GM23248 (cell line): ENCODE measurements around the gene MEX3B. TPM values are rescaled to one million over a fixed set of nuclear protein-coding genes. Genes with fewer than 3 reads are reported as not detected.

Experiments used
- DNase-seq: peaks from one replicate; pipeline ENCODE4 v3.0.0-alpha.2; 2015
- H2AFZ ChIP-seq: fragments of 200-600 bp; sonication (generic); 2 replicates; pipeline ENCODE4 v1.6.1; 2016; ENCODE audit warnings: antibody characterized with exemption
- H3F3A ChIP-seq: fragments of 200-600 bp; sonication (generic); 2 replicates; pipeline ENCODE4 v1.6.1; 2016; ENCODE audit warnings: mild to moderate bottlenecking, antibody characterized with exemption, mixed run types; ENCODE audit not compliant: insufficient read depth
- H3K27ac ChIP-seq: fragments of 200-600 bp; sonication (generic); 2 replicates; pipeline ENCODE4 v1.5.1; 2016; ENCODE audit warnings: mild to moderate bottlenecking
- H3K27me3 ChIP-seq: fragments of 200-600 bp; sonication (generic); replicated peaks from 2 replicates; pipeline ENCODE4 v1.6.1; 2016; ENCODE audit warnings: mild to moderate bottlenecking; ENCODE audit not compliant: insufficient read depth
- H3K36me3 ChIP-seq: fragments of 200-600 bp; sonication (generic); 2 replicates; pipeline ENCODE4 v1.6.1; 2016; ENCODE audit warnings: low read depth, mild to moderate bottlenecking
- H3K4me1 ChIP-seq: fragments of 200-600 bp; sonication (generic); 2 replicates; pipeline ENCODE4 v1.6.1; 2016; ENCODE audit warnings: mild to moderate bottlenecking; ENCODE audit not compliant: insufficient read depth
- H3K4me2 ChIP-seq: fragments of 200-600 bp; sonication (generic); one replicate; pipeline ENCODE4 v1.6.1; 2016; ENCODE audit warnings: mild to moderate bottlenecking; ENCODE audit not compliant: unreplicated experiment
- H3K4me3 ChIP-seq: fragments of 200-600 bp; sonication (generic); 2 replicates; pipeline ENCODE4 v1.5.1; 2016; ENCODE audit warnings: mild to moderate bottlenecking
- H3K79me2 ChIP-seq: fragments of 200-600 bp; sonication (generic); 2 replicates; pipeline ENCODE4 v1.6.1; 2016; ENCODE audit warnings: mild to moderate bottlenecking; ENCODE audit not compliant: insufficient read depth
- H3K9ac ChIP-seq: fragments of 200-600 bp; sonication (generic); 2 replicates; pipeline ENCODE4 v1.6.1; 2016; ENCODE audit warnings: mild to moderate bottlenecking
- H3K9me2 ChIP-seq: fragments of 200-600 bp; sonication (generic); 2 replicates; pipeline ENCODE4 v1.6.1; 2016; ENCODE audit warnings: mixed run types, mild to moderate bottlenecking, moderate library complexity; ENCODE audit not compliant: insufficient read depth
- H3K9me3 ChIP-seq: fragments of 200-600 bp; sonication (generic); one replicate; pipeline ENCODE4 v1.6.1; 2017; ENCODE audit warnings: low read depth
- H4K20me1 ChIP-seq: fragments of 200-600 bp; sonication (generic); 2 replicates; pipeline ENCODE4 v1.6.0; 2016; ENCODE audit not compliant: insufficient read depth
- EZH2 ChIP-seq: fragments of 200-600 bp; sonication (generic); IDR thresholded peaks from 2 replicates; pipeline ENCODE4 v1.6.1; 2018; ENCODE audit warnings: antibody characterized with exemption, mild to moderate bottlenecking; ENCODE audit not compliant: insufficient read depth, poor library complexity, severe bottlenecking
- EZH2phosphoT487 ChIP-seq: fragments of 200-600 bp; sonication (generic); IDR thresholded peaks from 2 replicates; pipeline ENCODE4 v1.6.1; 2018; ENCODE audit warnings: antibody characterized with exemption, moderate library complexity, mild to moderate bottlenecking, low read depth; ENCODE audit not compliant: insufficient read depth
- WGBS, 2 experiments: methylation state at CpG; one replicate each; pipeline ENCODE4 v1.1.6; 2015 to 2017; ENCODE audit warnings: low lambda C conversion rate in 2 of 2, low coverage in 1 of 2; ENCODE audit errors: missing lambda C conversion rate in 2 of 2; 5-methylcytosine and 5-hydroxymethylcytosine counted together
- in situ Hi-C: fragments of 300-500 bp; cut with MboI; formaldehyde crosslinking; loops from 2 replicates; pipeline ENCODE4 v1.15.0; 2020
- polyA plus RNA-seq: library from polyadenylated mRNA; unstranded; fragments of >200 nt; fragmentation: Nextera tagmentation; extraction: Ambion mirVana; gene quantifications from 2 replicates; pipeline ENCODE4 v1.2.1, GENCODE V29; 2016
- total RNA-seq: library from RNA; depleted of rRNA; stranded (reverse); fragments of >200 nt; shearing (Covaris generic); gene quantifications from 2 replicates; pipeline ENCODE4 v1.2.3, GENCODE V29; 2014

MEX3B gene
- total and polyA plus RNA-seq, 2 experiments from 2014 or later = 5.3 to 13.3 TPM

DNA sequence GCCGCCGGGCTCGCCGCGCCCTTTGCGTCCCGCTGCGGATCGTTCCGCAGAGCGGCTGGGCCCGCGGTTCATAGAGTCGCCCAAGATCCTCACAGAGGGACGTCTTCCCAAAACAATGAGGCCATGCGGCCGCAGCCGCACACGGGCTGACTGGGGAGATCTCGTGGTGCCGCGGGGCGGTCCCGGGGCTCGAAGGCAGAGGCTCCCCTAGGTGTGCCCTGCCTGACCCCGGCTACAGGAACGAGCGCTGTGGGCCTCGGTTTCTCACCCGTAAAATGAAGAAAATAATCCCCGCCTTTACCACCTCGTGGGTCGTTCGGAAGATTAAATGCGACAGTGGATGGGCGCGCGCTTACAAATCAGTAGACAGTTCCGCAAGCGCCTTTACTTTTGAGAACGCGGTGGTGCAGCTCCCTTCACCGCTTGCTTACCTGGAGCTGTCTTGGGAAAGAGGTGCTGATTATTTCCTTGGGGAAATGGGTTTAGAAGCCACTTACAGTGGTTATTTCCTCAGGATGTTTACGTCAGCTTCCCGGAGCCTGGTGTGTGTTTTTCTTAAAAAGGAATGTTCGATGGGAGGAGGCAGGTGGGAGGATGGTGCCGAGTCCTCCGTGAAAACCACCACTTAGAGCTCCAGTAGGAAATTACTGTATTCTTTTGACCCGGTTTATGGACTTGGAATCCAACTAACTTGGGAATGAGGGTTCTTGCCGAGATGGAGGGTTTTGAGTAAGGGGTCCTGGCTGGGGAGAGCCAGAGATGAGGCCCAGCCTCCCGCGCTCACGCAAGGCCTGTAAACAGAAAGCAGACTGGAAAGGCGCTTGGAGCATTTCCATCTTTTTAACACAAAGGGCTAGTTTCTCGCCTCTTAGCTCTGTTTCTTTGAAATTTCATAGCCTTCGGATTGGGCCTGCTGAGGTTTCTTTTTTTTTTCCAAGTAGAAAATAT, 1.9 kb upstream of the MEX3B start:
- 14 to 15% methylated on average over 49 to 56 of the region's 56 CpGs for WGBS, 2 experiments
- in situ Hi-C loops = no loop called here
- Histone ChIP-seq H3K9ac (peak overlapping the region; percentile 88), H3K4me2 (peak overlapping the region; percentile 75), H3K9me2 (no peaks in the 10 kb centered on the region), H3K27me3 (0 out of 2 replicates have a peak, but pooled peaks cover 10% of the 10 kb centered on the region), H3K9me3 (no peaks in the 10 kb centered on the region), H3K4me3 (peak overlapping the region; percentile 95), H3K79me2 (peaks cover 14% of the 10 kb centered on the region), H3K4me1 (peaks cover 2% of the 10 kb centered on the region; the same call in 1 of the 2 replicates), H3F3A (peaks cover 6% of the 10 kb centered on the region; the same call in 1 of the 2 replicates), H3K27ac (no peak overlapping the region), H2AFZ (peak overlapping the region; percentile 85), H3K36me3 (no peaks in the 10 kb centered on the region), H4K20me1 (no peaks in the 10 kb centered on the region)
- no peak for TF ChIP-seq EZH2phosphoT487
- no peak for TF ChIP-seq EZH2
- peak; percentile 44 for DNase-seq

DNA sequence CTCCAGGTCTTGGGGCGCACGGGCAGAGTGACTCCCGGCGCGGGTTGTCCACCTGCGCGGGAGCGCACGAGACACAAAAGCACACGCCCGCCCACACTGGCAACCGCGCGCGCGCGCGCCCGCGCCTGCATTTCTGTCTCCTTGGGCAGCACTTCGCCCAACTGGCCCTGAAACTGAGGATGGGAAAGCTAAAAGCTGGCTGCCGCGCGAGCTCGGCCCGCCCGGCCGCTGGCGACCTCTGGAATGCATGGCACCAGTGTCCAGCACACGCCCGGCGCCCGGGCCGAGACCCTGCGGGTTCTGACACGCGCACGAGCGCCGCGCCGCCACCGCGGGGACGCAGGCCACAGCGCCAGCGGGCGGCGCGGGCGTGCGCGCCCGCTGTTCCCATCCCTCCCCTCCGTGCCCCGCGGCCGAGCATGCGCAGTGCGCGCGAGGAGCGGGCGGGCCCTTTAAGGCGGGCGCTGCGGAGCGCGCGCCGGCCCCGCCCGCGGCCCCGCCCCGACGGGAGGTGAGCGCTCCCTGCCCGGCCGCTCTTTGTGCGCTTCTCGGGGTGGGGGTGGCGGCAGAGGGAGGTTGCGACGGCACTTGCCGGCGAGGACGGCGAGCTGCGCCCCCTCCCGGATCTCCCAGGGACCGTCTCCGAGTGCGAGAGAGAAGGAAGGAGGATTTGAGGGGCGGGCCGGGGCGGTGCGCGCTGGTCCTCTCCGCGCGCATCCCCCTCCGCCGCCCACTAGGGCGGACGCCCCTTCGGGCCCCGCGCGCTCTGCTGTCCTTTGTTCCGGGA, 1.0 kb upstream of the MEX3B start:
- H4K20me1 ChIP-seq = no peaks in the 10 kb centered on the region
- 1 to 2% methylated on average over 59 to 84 of the region's 111 CpGs for WGBS, 2 experiments
- peaks cover 23% of the 10 kb centered on the region for H3K79me2 ChIP-seq
- in situ Hi-C loops = no loop called here
- H3K27me3 ChIP-seq = 0 out of 2 replicates have a peak, but pooled peaks cover 10% of the 10 kb centered on the region
- H3K9ac ChIP-seq = peak overlapping the region; percentile 88
- H3K4me3 ChIP-seq = peak overlapping the region; percentile 95
- H3K4me2 ChIP-seq = peak overlapping the region; percentile 85
- no peaks in the 10 kb centered on the region for H3K9me2 ChIP-seq
- peaks cover 8% of the 10 kb centered on the region; the same call in 1 of the 2 replicates for H3K36me3 ChIP-seq
- peaks cover 11% of the 10 kb centered on the region for H3K4me1 ChIP-seq
- H2AFZ ChIP-seq = peak overlapping the region; percentile 88
- H3K9me3 ChIP-seq = no peaks in the 10 kb centered on the region
- DNase-seq = peak; percentile 91
- H3F3A ChIP-seq = peaks cover 6% of the 10 kb centered on the region; the same call in 1 of the 2 replicates
- H3K27ac ChIP-seq = peak overlapping the region; percentile 90
- TF ChIP-seq EZH2phosphoT487 (no peak), EZH2 (no peak)

DNA sequence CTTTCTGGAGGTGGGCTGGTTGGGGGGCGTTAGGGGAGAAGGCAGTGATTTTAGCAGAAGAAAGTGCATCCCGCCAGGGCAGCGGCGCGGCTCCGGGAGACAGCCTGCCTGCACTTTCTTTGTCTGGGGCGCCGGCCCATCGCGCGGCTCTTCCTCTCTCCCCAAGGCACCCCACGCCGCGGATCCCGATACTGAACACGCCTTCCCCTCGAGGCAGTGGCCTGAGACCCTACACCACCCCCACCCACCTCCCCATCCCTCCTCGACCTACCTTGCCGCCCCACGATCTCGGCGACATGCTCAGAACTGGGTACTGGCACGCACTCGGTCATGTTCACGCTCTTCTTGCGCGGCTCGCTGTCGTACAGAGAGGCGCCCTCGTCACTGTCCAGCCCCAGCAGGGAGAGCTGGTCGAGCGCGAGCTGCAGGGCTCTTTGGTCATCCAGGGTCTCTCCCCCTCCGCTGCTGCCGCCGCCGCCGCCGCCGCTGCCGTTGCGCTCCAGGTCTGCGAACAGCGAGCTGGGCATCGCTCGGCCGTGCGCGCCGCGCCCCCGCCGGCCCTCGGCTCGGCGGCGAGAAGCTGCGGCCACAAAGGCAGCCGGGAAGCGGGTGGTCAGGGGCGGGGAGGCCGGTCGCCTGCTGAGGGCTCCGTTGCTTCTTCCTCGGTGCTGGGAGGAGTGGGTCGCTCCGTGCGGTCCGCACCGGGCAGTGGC, 483 bp downstream of the MEX3B start:
- DNase-seq = peak; percentile 80
- Histone ChIP-seq H3K9me2 (no peaks in the 10 kb centered on the region), H3K79me2 (peaks cover 28% of the 10 kb centered on the region), H3K4me3 (peak overlapping the region; percentile 95), H3K36me3 (peaks cover 9% of the 10 kb centered on the region; the same call in 1 of the 2 replicates), H3K9ac (peak overlapping the region; percentile 87), H3K27ac (peak overlapping the region; percentile 82), H3K9me3 (no peaks in the 10 kb centered on the region), H3K27me3 (0 out of 2 replicates have a peak, but pooled peaks cover 10% of the 10 kb centered on the region), H3K4me2 (peak overlapping the region; percentile 79), H4K20me1 (no peaks in the 10 kb centered on the region), H3F3A (peaks cover 9% of the 10 kb centered on the region), H2AFZ (peak overlapping the region; percentile 87), H3K4me1 (peaks cover 12% of the 10 kb centered on the region)
- in situ Hi-C loops = no loop called here
- TF ChIP-seq EZH2phosphoT487 (no peak), EZH2 (no peak)
- 1 to 2% methylated on average over 42 to 70 of the region's 71 CpGs for WGBS, 2 experiments
